Transverse colon (tissue), 4 donors: Measurements from ENCODE around the gene ZHX3. TPM values are rescaled to one million over a fixed set of nuclear protein-coding genes. Genes with fewer than 3 reads are reported as not detected.

Experiments used
- DNase-seq: peaks from one replicate; pipeline ENCODE4 v3.0.0-alpha.2; 2019
- H3K27ac ChIP-seq, 4 donors: fragments of 200-600 bp; sonication (generic); 2 replicates each; pipeline ENCODE4 v1.5.1; 2016 to 2018; ENCODE audit warnings: inconsistent platforms in 4 of 4
- H3K27me3 ChIP-seq: fragments of 200-600 bp; sonication (generic); 2 replicates; pipeline ENCODE4 v1.5.1; 2017; ENCODE audit warnings: inconsistent platforms
- H3K36me3 ChIP-seq, 4 donors: fragments of 200-600 bp; sonication (generic); 2 replicates each; pipeline ENCODE4 v1.5.1; 2017 to 2019; ENCODE audit warnings: inconsistent platforms in 4 of 4
- H3K4me1 ChIP-seq, 4 donors: fragments of 200-600 bp; sonication (generic); 2 replicates each; pipeline ENCODE4 v1.5.1; 2017 to 2020; ENCODE audit warnings: inconsistent platforms in 4 of 4
- H3K4me3 ChIP-seq, 4 donors: fragments of 200-600 bp; sonication (generic); 1 replicate in 1 of 4; 2 replicates in 3 of 4; pipeline versions ENCODE4 v1.5.1 to v1.6.1; 2017 to 2019; ENCODE audit warnings: inconsistent platforms in 4 of 4
- H3K9me3 ChIP-seq, 2 donors: fragments of 200-600 bp; sonication (generic); 2 replicates each; pipeline ENCODE4 v1.5.1; 2017 to 2019; ENCODE audit warnings: inconsistent platforms in 2 of 2
- CTCF ChIP-seq, 5 experiments: fragments of 200-600 bp in 3 of 5; fragments of 450-650 bp in 2 of 5; sonication (generic) in 3 of 5; IDR thresholded peaks; 1 replicate in 2 of 5; 2 replicates in 3 of 5; pipeline ENCODE4 v1.5.1; 2016 to 2017; ENCODE audit warnings: antibody characterized with exemption in 5 of 5, inconsistent platforms in 3 of 5, mild to moderate bottlenecking in 2 of 5, moderate library complexity in 1 of 5
- EP300 ChIP-seq: sonication (generic); formaldehyde crosslinking; IDR thresholded peaks from one replicate; pipeline ENCODE4 v1.6.1; 2017; ENCODE audit warnings: antibody characterized with exemption, low read depth
- POLR2A ChIP-seq: fragments of 450-650 bp; IDR thresholded peaks from one replicate; pipeline ENCODE4 v1.6.1; 2016; ENCODE audit warnings: antibody characterized with exemption, mild to moderate bottlenecking, moderate library complexity
- POLR2AphosphoS5 ChIP-seq, 3 donors: sonication (generic); formaldehyde crosslinking; IDR thresholded peaks; one replicate each; pipeline ENCODE4 v1.6.1; 2016; ENCODE audit warnings: antibody characterized with exemption in 3 of 3
- WGBS, 2 donors: methylation state at CpG; one replicate each; pipeline ENCODE4 v1.1.5; 2018; ENCODE audit warnings: low coverage in 1 of 2; 5-methylcytosine and 5-hydroxymethylcytosine counted together
- in situ Hi-C, 4 donors: fragments of 200-750 bp; cut with MboI; loops; one replicate each; pipeline versions ENCODE4 v1.15.0 to v1.15.1; 2017; ENCODE audit warnings: low sequenced_read_pairs in 3 of 4, low pct_ligation_motif_present in 1 of 4, low pct_unique_long_range_greater_than_20kb in 1 of 4
- intact Hi-C: fragments of 100-400 bp; cut with DNase I; formaldehyde crosslinking; loops from one replicate; pipeline ENCODE4 v1.15.1; 2023; ENCODE audit warnings: low total_unique reads
- total RNA-seq, 4 donors: library from RNA; depleted of rRNA; stranded (reverse); fragments of >200 nt; gene quantifications; one replicate each; pipeline ENCODE4 v1.1.0, GENCODE V29; 2016

The ZHX3 gene
- total RNA-seq, 4 donors from 2014 or later = 22.7 to 34.8 (median 26.4) TPM

GRCh38 chr20:41365777-41366545 is 48.4 kb upstream of the ZHX3 start:
- H3K4me3 ChIP-seq = peak overlapping the region in 3 of 4 donors; percentile 23 to 48 (median 32)
- no peak for DNase-seq
- H3K4me1 ChIP-seq = peaks cover 5 to 11% (median 9%) of the 10 kb centered on the region in 4 donors
- no peaks in the 10 kb centered on the region for H3K36me3 ChIP-seq
- WGBS, 2 donors = 12% methylated on average over 39 of the region's 76 CpGs; no CpG with 5 or more reads in 1 of the 2 donors
- peaks cover 54% of the 10 kb centered on the region for H3K27me3 ChIP-seq
- H3K9me3 ChIP-seq = no peaks in the 10 kb centered on the region
- H3K27ac ChIP-seq = no peak overlapping the region
- in situ Hi-C loops (no loop called here), intact Hi-C loops (loop anchor here (2.0 kb wide), 1 partner anchor 21 kb away; no protein-coding TSS in a partner anchor)
- no peak for TF ChIP-seq POLR2AphosphoS5 (IDR thresholded peaks at IDR 0.05)
- no peak for TF ChIP-seq POLR2A
- no peak for TF ChIP-seq CTCF (IDR thresholded peaks at IDR 0.05)
- TF ChIP-seq EP300 = no peak

- TF ChIP-seq CTCF (IDR thresholded peaks at IDR 0.05) = no peak
- no peak for TF ChIP-seq EP300
- no peak for TF ChIP-seq POLR2AphosphoS5 (IDR thresholded peaks at IDR 0.05)
- TF ChIP-seq POLR2A = no peak
- Histone ChIP-seq H3K4me1 (peaks cover 5 to 11% (median 9%) of the 10 kb centered on the region in 4 donors), H3K9me3 (no peaks in the 10 kb centered on the region), H3K4me3 (no peak overlapping the region), H3K27ac (no peak overlapping the region), H3K27me3 (peaks cover 54% of the 10 kb centered on the region), H3K36me3 (no peaks in the 10 kb centered on the region)
- 81 to 92% methylated on average over 2 to 19 of the region's 19 CpGs for WGBS, 2 donors
- in situ Hi-C loops = no loop called here
- no peak for DNase-seq
- intact Hi-C loops = loop anchor here (2.0 kb wide), 1 partner anchor 20 kb away; no protein-coding TSS in a partner anchor
Measured at GRCh38 chr20:41364967-41365765, 47.6 kb upstream of the ZHX3 start.

DNA sequence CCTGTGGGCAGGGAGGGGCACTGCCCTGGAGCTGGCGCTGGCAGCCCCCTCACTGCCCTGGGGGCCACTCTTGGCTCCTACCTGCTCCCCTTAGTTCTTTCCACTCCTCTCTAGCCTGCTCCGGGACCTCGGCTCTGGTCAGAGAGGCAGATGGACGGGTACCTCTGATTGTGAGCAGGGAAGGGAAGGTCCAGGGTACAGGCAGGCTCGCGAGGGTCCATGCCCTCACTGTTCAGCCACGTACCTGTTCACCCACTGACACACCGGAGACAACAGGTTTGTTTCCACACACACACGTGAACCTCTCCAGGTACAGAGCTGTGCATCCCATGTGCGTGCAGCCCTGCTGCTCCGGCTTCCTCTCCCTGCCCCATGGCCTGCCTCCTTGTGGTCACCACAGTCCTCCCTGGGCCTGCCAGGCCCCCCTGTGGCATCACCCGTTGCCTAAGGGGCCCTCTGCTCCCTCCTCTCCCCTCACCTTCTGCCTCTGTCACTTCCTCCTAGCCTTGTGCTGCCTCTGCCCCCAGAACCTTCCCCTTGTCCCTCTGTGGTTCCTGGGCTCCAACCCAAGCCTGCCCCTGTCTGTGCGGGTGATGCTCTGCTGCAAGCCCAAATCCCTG is 46.8 kb upstream of the ZHX3 start:
- in situ Hi-C loops = no loop called here
- H3K4me3 ChIP-seq = no peak overlapping the region
- H3K27me3 ChIP-seq = peaks cover 53% of the 10 kb centered on the region
- H3K4me1 ChIP-seq = peaks cover 5 to 11% (median 9%) of the 10 kb centered on the region in 4 donors
- WGBS, 2 donors = 80 to 100% methylated on average over 1 to 13 of the region's 13 CpGs
- intact Hi-C loops = loop anchor here (2.0 kb wide), 1 partner anchor 20 kb away; no protein-coding TSS in a partner anchor
- H3K36me3 ChIP-seq = no peaks in the 10 kb centered on the region
- no peak overlapping the region for H3K27ac ChIP-seq
- DNase-seq = no peak
- TF ChIP-seq POLR2AphosphoS5 (IDR thresholded peaks at IDR 0.05) (no peak), POLR2A (no peak), EP300 (no peak), CTCF (IDR thresholded peaks at IDR 0.05) (no peak)
- H3K9me3 ChIP-seq = no peaks in the 10 kb centered on the region

GRCh38 chr20:41363601-41364000 is 46.1 kb upstream of the ZHX3 start:
- DNase-seq = no peak

More at GRCh38 chr20:41363601-41364000, 46.1 kb upstream of the ZHX3 start:
- in situ Hi-C loops (no loop called here), intact Hi-C loops (no loop called here)
- Histone ChIP-seq H3K27me3 (peaks cover 46% of the 10 kb centered on the region), H3K4me3 (no peak overlapping the region), H3K4me1 (peaks cover 5 to 11% (median 9%) of the 10 kb centered on the region in 4 donors), H3K9me3 (no peaks in the 10 kb centered on the region), H3K36me3 (no peaks in the 10 kb centered on the region), H3K27ac (no peak overlapping the region)
- WGBS, 2 donors = 88% methylated on average over 4 of the region's 7 CpGs; no CpG with 5 or more reads in 1 of the 2 donors
- TF ChIP-seq CTCF (IDR thresholded peaks at IDR 0.05) = no peak
